H54 (cell line): ENCODE data around the gene GNA12.
A peak's percentile ranks its signal among the peaks of the same experiment; 100 is the strongest.
"Not testable (repeated sequence)": the region's sequence is repeated elsewhere in the genome, so short reads cannot be mapped to it uniquely, and the experiment has no call there.

Experiments
- DNase-seq: peaks from one replicate; pipeline ENCODE4 v3.0.0; 2011; ENCODE audit warnings: low spot score, mixed read lengths; ENCODE audit not compliant: insufficient read length
- FAIRE-seq: peaks from 3 replicates; lab custom pipeline; 2011; peaks lifted over from hg19 to GRCh38; lab: Jason Lieb, UNC
- POLR2A ChIP-seq: IDR thresholded peaks from 2 replicates; pipeline ENCODE4 v1.6.1; 2011; ENCODE audit warnings: low read depth, mild to moderate bottlenecking, low read length

Gene GNA12

GRCh38 chr7:2698581-2699288, 145.4 kb downstream of the GNA12 start:
- no peak for FAIRE-seq
- TF ChIP-seq POLR2A: no peak
- DNase-seq: no peak

GRCh38 chr7:2694122-2694436, 150.0 kb downstream of the GNA12 start:
- FAIRE-seq: not testable (repeated sequence)

GRCh38 chr7:2693420-2694121, 150.5 kb downstream of the GNA12 start:
- not testable (repeated sequence) for FAIRE-seq, DNase-seq

More at GRCh38 chr7:2694122-2694436, 150.0 kb downstream of the GNA12 start:
- DNase-seq: not testable (repeated sequence)

GRCh38 chr7:2692543-2692942, 151.6 kb downstream of the GNA12 start:
- no peak for FAIRE-seq

GRCh38 chr7:2691932-2692439, 152.1 kb downstream of the GNA12 start:
- FAIRE-seq, DNase-seq: not testable (repeated sequence)

More at GRCh38 chr7:2692543-2692942, 151.6 kb downstream of the GNA12 start:
- no peak for DNase-seq
- TF ChIP-seq POLR2A: no peak

- DNase-seq (no peak), FAIRE-seq (no peak)
- no peak for TF ChIP-seq POLR2A
Measured at GRCh38 chr7:2691011-2691707, 152.9 kb downstream of the GNA12 start.

GRCh38 chr7:2689951-2690705, 154.0 kb downstream of the GNA12 start:
- TF ChIP-seq POLR2A: no peak
- no peak for FAIRE-seq
- peak; percentile 96 for DNase-seq

GRCh38 chr7:2689343-2689847, 154.7 kb downstream of the GNA12 start:
- FAIRE-seq (no peak), DNase-seq (no peak)
- no peak for TF ChIP-seq POLR2A

GRCh38 chr7:2688409-2689342, 155.4 kb downstream of the GNA12 start:
- no peak for TF ChIP-seq POLR2A
- no peak for FAIRE-seq
- DNase-seq: no peak

GRCh38 chr7:2687881-2688318, 156.2 kb downstream of the GNA12 start, which contains the start of gene AMZ1:
AMZ1 (plus strand) TSS chr7:2688202; CDS start chr7:2700452, 12,250 bp downstream.
- DNase-seq (no peak), FAIRE-seq (no peak)
- TF ChIP-seq POLR2A: no peak

GRCh38 chr7:2687338-2687869, 156.7 kb downstream of the GNA12 start:
- no peak for FAIRE-seq
- DNase-seq: peak; percentile 97
- TF ChIP-seq POLR2A: no peak

GRCh38 chr7:2686101-2686500, 158.0 kb downstream of the GNA12 start:
- FAIRE-seq: no peak
- no peak for TF ChIP-seq POLR2A

More at GRCh38 chr7:2686101-2686500, 158.0 kb downstream of the GNA12 start:
- DNase-seq: no peak
